ENCODE data around the gene PRRT4.

Gene PRRT4

GRCh38 chr7:128352636-128353035 is 8.9 kb downstream of the PRRT4 start:
- intact Hi-C loops (cut with DNase I): no loop called here
- DNase-seq: no peak

GRCh38 chr7:128352153-128352537 is 9.3 kb downstream of the PRRT4 start:
- peak in 5 of 10 donors; percentile 34 to 93 (median 59) for DNase-seq
- intact Hi-C loops (cut with DNase I): no loop called here

- peak in 2 of 10 donors; percentile 72 to 82 for DNase-seq
- intact Hi-C loops (cut with DNase I): no loop called here
Measured at GRCh38 chr7:128351296-128352152, 10.0 kb downstream of the PRRT4 start.

GRCh38 chr7:128350708-128351295 is 10.7 kb downstream of the PRRT4 start:
- DNase-seq: peak in 1 of 10 donors; percentile 84
- intact Hi-C loops (cut with DNase I): no loop called here

- intact Hi-C loops (cut with DNase I): loop anchor here (5.0 kb wide), 1 partner anchor 58 kb away; the partner anchor contains the start of gene IMPDH1
Measured at GRCh38 chr7:128349466-128349825, 12.0 kb downstream of the PRRT4 start.

GRCh38 chr7:128347647-128348097 is 13.8 kb downstream of the PRRT4 start:
- peak in 8 of 10 donors; percentile 54 to 96 (median 74) for DNase-seq
- intact Hi-C loops (cut with DNase I): loop anchor here (1.0 to 5.0 kb wide), 2 partner anchors 40 to 60 kb away; partner anchors contain the start of gene IMPDH1

More at GRCh38 chr7:128349466-128349825, 12.0 kb downstream of the PRRT4 start:
- DNase-seq: no peak

GRCh38 chr7:128344431-128344774 is 17.1 kb downstream of the PRRT4 start:
- DNase-seq: no peak
- intact Hi-C loops (cut with DNase I): no loop called here

- peak; percentile 75 to 97 (median 82) for DNase-seq
- intact Hi-C loops (cut with DNase I): no loop called here
Measured at GRCh38 chr7:128343554-128344430, 17.7 kb downstream of the PRRT4 start, which contains the start of gene RBM28. TSS of gene RBM28 (minus strand) at chr7:128343908. CDS start at chr7:128343793, 115 bp downstream.

GRCh38 chr7:128341733-128342132 is 19.8 kb downstream of the PRRT4 start:
- intact Hi-C loops (cut with DNase I): no loop called here
- DNase-seq: no peak

- intact Hi-C loops (cut with DNase I): no loop called here
- DNase-seq: no peak
Measured at GRCh38 chr7:128335730-128336129, 25.8 kb downstream of the PRRT4 start.

- peak in 1 of 10 donors; percentile 62 for DNase-seq
- intact Hi-C loops (cut with DNase I): loop anchor here (10.0 kb wide), 2 partner anchors 110 to 620 kb away; no protein-coding TSS in a partner anchor
Measured at GRCh38 chr7:128324368-128324680, 37.2 kb downstream of the PRRT4 start.

- DNase-seq: no peak
- intact Hi-C loops (cut with DNase I): loop anchor here (10.0 kb wide), 2 partner anchors 109 to 619 kb away; no protein-coding TSS in a partner anchor
Measured at GRCh38 chr7:128323459-128324367, 37.8 kb downstream of the PRRT4 start.

- DNase-seq: no peak
- intact Hi-C loops (cut with DNase I): loop anchor here (10.0 kb wide), 2 partner anchors 108 to 618 kb away; no protein-coding TSS in a partner anchor
Measured at GRCh38 chr7:128323040-128323439, 38.5 kb downstream of the PRRT4 start.

GRCh38 chr7:128322040-128322643 is 39.3 kb downstream of the PRRT4 start:
- intact Hi-C loops (cut with DNase I): loop anchor here (10.0 kb wide), 2 partner anchors 107 to 617 kb away; no protein-coding TSS in a partner anchor
- DNase-seq: no peak

GRCh38 chr7:128321044-128321422 is 40.5 kb downstream of the PRRT4 start:
- intact Hi-C loops (cut with DNase I): loop anchor here (10.0 kb wide), 2 partner anchors 106 to 616 kb away; no protein-coding TSS in a partner anchor
- DNase-seq: no peak

GRCh38 chr7:128318691-128319090 is 42.8 kb downstream of the PRRT4 start:
- no peak for DNase-seq
- intact Hi-C loops (cut with DNase I): no loop called here

- intact Hi-C loops (cut with DNase I): no loop called here
- DNase-seq: no peak
Measured at GRCh38 chr7:128311013-128311412, 50.5 kb downstream of the PRRT4 start.

- intact Hi-C loops (cut with DNase I): no loop called here
- no peak for DNase-seq
Measured at GRCh38 chr7:128310499-128310898, 51.0 kb downstream of the PRRT4 start.

GRCh38 chr7:128309976-128310375 is 51.5 kb downstream of the PRRT4 start:
- intact Hi-C loops (cut with DNase I): no loop called here
- no peak for DNase-seq

Data from posterior cingulate gyrus (tissue), 11 donors.